ENCODE results near the gene TSPAN3. TPM values are rescaled to one million over a fixed set of nuclear protein-coding genes. Genes with fewer than 3 reads are reported as not detected.

The TSPAN3 gene
- total RNA-seq, 1 donor from 2014 or later = 359 TPM

DNA sequence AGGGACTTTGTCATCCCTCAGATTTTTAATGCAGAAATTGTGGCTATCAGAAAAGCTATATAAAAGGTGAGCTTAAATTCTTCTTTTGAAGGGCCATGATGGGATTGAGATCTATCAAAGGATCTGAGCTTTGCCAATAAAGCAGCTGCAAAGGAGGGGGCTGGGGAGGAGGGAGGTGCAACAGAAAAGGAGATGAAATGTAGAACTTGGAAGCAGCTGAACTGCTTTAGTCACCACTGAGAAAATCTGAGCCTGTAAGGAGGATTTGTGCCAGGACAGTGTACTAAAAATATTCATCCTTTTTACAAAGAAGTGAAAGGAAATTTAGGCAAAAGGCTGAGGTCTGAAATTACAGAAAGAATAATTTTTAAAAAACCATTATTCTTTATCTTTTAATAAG lies 10.4 kb downstream of the TSPAN3 start:
- Histone ChIP-seq H3K4me3 (no peak overlapping the region), H3K4me1 (peaks cover 55% of the 10 kb centered on the region), H3K36me3 (no peaks in the 10 kb centered on the region), H3K9me3 (no peaks in the 10 kb centered on the region), H3K27ac (no peak overlapping the region), H3K27me3 (no peaks in the 10 kb centered on the region)
- DNase-seq (no peak), ATAC-seq (peak; percentile 30)
- intact Hi-C loops (cut with DNase I) = no loop called here
- TF ChIP-seq CTCF (IDR thresholded peaks at IDR 0.05) = no peak

- H3K9me3 ChIP-seq = no peaks in the 10 kb centered on the region
- H3K36me3 ChIP-seq = no peaks in the 10 kb centered on the region
- peaks cover 49% of the 10 kb centered on the region for H3K4me1 ChIP-seq
- H3K27ac ChIP-seq = no peak overlapping the region
- no peak for TF ChIP-seq CTCF (IDR thresholded peaks at IDR 0.05)
- no peak overlapping the region for H3K4me3 ChIP-seq
- ATAC-seq (peak; percentile 35), DNase-seq (no peak)
- no peaks in the 10 kb centered on the region for H3K27me3 ChIP-seq
- intact Hi-C loops (cut with DNase I) = no loop called here
Observed at GRCh38 chr15:77059786-77060361, 11.0 kb downstream of the TSPAN3 start.

GRCh38 chr15:77058468-77058867 lies 12.4 kb downstream of the TSPAN3 start:
- no peak for ATAC-seq
- H3K9me3 ChIP-seq = no peaks in the 10 kb centered on the region
- no peak overlapping the region for H3K27ac ChIP-seq
- peaks cover 35% of the 10 kb centered on the region for H3K4me1 ChIP-seq
- DNase-seq = no peak
- H3K4me3 ChIP-seq = no peak overlapping the region
- no peaks in the 10 kb centered on the region for H3K27me3 ChIP-seq
- no peaks in the 10 kb centered on the region for H3K36me3 ChIP-seq
- no peak for TF ChIP-seq CTCF (IDR thresholded peaks at IDR 0.05)
- intact Hi-C loops (cut with DNase I) = no loop called here

GRCh38 chr15:77057685-77058084 lies 13.2 kb downstream of the TSPAN3 start:
- H3K4me1 ChIP-seq = peaks cover 30% of the 10 kb centered on the region
- DNase-seq = no peak
- H3K36me3 ChIP-seq = peaks cover 4% of the 10 kb centered on the region
- no peak overlapping the region for H3K4me3 ChIP-seq
- no peak for TF ChIP-seq CTCF (IDR thresholded peaks at IDR 0.05)
- H3K9me3 ChIP-seq = no peaks in the 10 kb centered on the region
- intact Hi-C loops (cut with DNase I) = no loop called here
- H3K27ac ChIP-seq = no peak overlapping the region
- no peak for ATAC-seq
- no peaks in the 10 kb centered on the region for H3K27me3 ChIP-seq

GRCh38 chr15:77057072-77057471 lies 13.8 kb downstream of the TSPAN3 start:
- ATAC-seq (no peak), DNase-seq (no peak)
- H3K9me3 ChIP-seq = no peaks in the 10 kb centered on the region
- no peak for TF ChIP-seq CTCF (IDR thresholded peaks at IDR 0.05)
- no peak overlapping the region for H3K27ac ChIP-seq
- peaks cover 10% of the 10 kb centered on the region for H3K36me3 ChIP-seq
- H3K27me3 ChIP-seq = no peaks in the 10 kb centered on the region
- peaks cover 26% of the 10 kb centered on the region for H3K4me1 ChIP-seq
- no peak overlapping the region for H3K4me3 ChIP-seq
- intact Hi-C loops (cut with DNase I) = no loop called here

DNA sequence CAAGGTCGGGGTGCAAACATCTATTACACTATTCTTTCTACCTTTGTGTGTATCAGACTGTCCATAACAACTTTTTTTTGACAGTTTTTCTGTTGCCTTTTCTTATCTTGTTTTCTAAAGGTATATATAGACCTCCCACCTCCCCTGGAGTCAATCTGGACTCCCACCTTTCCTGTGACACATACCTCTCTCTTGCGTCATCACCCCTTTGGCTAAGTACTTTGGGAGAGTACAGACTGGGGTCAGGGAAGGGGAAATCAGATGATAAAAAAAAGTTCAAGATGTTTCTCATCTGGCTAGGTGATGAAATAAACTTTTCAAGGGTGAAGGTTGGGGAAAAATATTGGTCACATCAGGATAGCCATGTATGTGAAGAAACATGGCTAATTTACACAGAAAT lies 17.2 kb downstream of the TSPAN3 start:
- no peaks in the 10 kb centered on the region for H3K9me3 ChIP-seq
- no peaks in the 10 kb centered on the region for H3K4me1 ChIP-seq
- no peak for DNase-seq
- H3K36me3 ChIP-seq = peaks cover 29% of the 10 kb centered on the region
- intact Hi-C loops (cut with DNase I) = no loop called here
- ATAC-seq = peak; percentile 46
- H3K27me3 ChIP-seq = no peaks in the 10 kb centered on the region
- no peak for TF ChIP-seq CTCF (IDR thresholded peaks at IDR 0.05)
- H3K4me3 ChIP-seq = no peak overlapping the region
- H3K27ac ChIP-seq = no peak overlapping the region

All from upper lobe of right lung (tissue), 1 donor.